D721Med (cell line): Measurements from ENCODE around the gene PIP5KL1.

ENCODE experiments used
- DNase-seq: peaks from one replicate; pipeline ENCODE4 v3.0.0; 2011; ENCODE audit warnings: low spot score; ENCODE audit not compliant: insufficient read length
- FAIRE-seq: peaks from 2 replicates; lab custom pipeline; 2011; peaks lifted over from hg19 to GRCh38; lab: Jason Lieb, UNC
- CTCF ChIP-seq: IDR thresholded peaks from 2 replicates; pipeline ENCODE4 v1.5.1; 2012; ENCODE audit warnings: mild to moderate bottlenecking, control low read depth; ENCODE audit not compliant: insufficient read depth; ENCODE audit errors: missing control alignments

PIP5KL1 gene

GRCh38 chr9:127909839-127910273 is 20.7 kb downstream of the PIP5KL1 start:
- TF ChIP-seq CTCF = no peak
- DNase-seq (no peak), FAIRE-seq (no peak)

- no peak for FAIRE-seq
- no peak for DNase-seq
These were observed 22.0 kb downstream of the PIP5KL1 start for GRCh38 chr9:127908660-127908926.

GRCh38 chr9:127907867-127908659 is 22.5 kb downstream of the PIP5KL1 start:
- DNase-seq = no peak
- TF ChIP-seq CTCF = no peak
- no peak for FAIRE-seq

More at GRCh38 chr9:127908660-127908926, 22.0 kb downstream of the PIP5KL1 start:
- TF ChIP-seq CTCF = no peak

GRCh38 chr9:127905788-127906191 is 24.8 kb downstream of the PIP5KL1 start:
- DNase-seq = no peak
- no peak for TF ChIP-seq CTCF
- no peak for FAIRE-seq

- DNase-seq (no peak), FAIRE-seq (no peak)
- TF ChIP-seq CTCF = no peak
These were observed 25.4 kb downstream of the PIP5KL1 start for GRCh38 chr9:127905004-127905728.

DNA sequence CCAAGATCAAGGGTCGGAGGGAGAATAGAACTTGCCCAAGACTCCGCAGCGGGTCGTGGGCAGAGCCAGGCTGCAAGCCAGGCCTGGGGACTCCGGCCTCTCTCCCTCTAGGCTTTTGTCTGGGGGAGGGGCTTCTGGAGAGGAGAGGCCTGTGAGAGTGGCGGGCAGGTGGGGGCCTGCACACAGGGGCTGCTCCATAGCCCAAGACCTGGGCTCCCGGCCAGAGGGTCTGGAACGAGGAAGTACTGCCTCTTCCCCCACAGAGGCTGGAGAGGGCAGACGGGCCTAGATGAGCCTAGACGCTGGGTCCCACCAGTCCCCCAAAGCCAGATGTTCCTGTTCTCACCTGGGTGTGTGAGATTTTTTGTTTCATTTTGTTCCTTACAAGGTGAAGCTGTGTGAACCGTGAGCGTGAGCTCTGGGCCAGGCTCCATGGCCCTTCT is 26.0 kb downstream of the PIP5KL1 start:
- DNase-seq (no peak), FAIRE-seq (no peak)
- TF ChIP-seq CTCF = no peak
